HS-27A (cell line): ENCODE results near the gene PTPMT1.

ENCODE experiments used
- DNase-seq: peaks from one replicate; pipeline ENCODE4 v3.0.0-alpha.2; 2012; ENCODE audit warnings: low read depth, missing footprints

The PTPMT1 gene

GRCh38 chr11:47578524-47579494 is 13.4 kb downstream of the PTPMT1 start, which contains the start of the genes KBTBD4 and NDUFS3:
TSS of gene KBTBD4 (minus strand) at chr11:47578970. CDS start at chr11:47578951, 19 bp downstream.
TSS of gene NDUFS3 (plus strand) at chr11:47579074. CDS start at chr11:47579092, 18 bp downstream.
- peak; percentile 90 for DNase-seq

DNA sequence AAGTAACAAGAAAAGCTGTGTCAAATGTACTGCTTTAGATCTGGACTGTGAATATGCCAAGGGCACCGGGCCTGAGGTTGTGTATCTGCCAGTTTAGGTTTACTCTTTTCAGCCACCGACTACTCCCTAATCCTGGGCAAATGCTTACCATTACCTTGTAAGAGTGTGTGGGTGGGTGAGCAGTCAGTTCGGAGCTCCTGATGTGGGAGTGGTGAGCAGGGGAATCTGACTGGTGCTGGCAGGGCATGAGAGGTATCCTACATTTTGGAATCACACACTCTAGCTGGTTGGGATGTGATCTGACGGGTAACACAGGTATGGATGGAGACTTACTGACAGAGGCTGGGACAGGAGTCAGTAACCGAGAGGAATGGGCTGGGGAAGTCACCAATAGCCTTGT is 18.4 kb downstream of the PTPMT1 start:
- no peak for DNase-seq

GRCh38 chr11:47586098-47586855 is 20.9 kb downstream of the PTPMT1 start, which contains the start of gene FAM180B:
TSS of gene FAM180B (plus strand) at chr11:47586678. CDS start at chr11:47586769, 91 bp downstream.
- DNase-seq = no peak

DNA sequence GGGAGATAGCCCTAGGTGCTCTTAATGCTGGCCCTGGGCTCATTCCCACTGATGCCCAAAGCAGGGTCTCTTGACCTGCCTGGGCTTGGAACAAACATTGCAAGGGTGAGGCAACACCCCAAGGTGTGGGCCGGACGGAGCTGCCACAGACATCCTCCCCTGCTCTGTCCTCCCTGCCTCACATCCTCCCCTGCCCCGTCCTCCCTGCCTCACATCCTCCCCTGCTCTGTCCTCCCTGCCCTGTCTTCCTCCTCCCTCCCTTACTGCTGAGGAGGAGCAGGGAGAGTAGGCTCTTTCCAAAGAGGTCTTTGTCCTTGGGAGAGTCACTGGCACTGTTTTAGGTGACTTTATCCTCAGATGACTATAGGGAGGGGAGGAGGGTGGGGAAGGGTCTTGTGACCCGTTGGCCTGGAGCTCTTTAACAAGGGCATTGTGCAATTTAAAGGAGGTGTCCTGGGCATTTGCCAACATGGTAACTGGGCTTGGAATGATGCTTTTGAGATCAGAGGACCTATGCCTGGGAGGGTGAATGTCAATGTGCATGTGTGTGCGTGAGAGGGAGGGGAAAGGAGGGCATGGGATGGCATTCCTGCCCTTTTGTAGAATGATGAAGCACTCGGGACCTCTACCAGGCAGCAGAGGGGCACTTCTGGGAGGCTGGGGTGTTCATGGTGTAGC is 21.8 kb downstream of the PTPMT1 start:
- no peak for DNase-seq

DNA sequence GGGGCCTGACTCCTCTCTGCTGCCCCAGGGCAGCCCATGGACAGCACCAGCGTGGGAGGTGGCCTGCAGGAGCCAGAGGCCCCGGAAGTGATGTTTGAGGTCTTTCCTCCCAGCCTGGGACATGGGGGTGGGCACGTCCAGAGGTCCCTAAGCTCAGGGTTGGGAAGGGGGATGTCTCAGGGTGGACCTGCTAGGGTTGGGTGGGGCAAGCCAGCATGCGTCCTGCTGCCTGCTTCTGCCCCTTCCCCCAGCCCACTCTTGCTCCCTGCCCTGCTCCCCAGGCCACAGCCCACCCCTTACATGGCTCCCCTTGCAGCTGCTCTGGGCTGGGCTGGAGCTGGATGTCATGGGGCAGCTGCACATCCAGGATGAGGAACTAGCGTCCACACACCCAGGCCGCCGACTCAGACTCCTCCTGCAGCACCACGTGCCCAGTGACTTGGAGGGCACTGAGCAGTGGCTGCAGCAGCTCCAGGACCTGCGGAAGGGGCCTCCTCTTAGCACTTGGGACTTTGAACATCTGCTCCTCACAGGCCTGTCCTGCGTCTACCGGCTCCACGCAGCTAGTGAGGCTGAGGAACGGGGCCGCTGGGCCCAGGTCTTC is 22.4 kb downstream of the PTPMT1 start:
- no peak for DNase-seq

GRCh38 chr11:47589118-47589517 is 23.7 kb downstream of the PTPMT1 start:
- no peak for DNase-seq

DNA sequence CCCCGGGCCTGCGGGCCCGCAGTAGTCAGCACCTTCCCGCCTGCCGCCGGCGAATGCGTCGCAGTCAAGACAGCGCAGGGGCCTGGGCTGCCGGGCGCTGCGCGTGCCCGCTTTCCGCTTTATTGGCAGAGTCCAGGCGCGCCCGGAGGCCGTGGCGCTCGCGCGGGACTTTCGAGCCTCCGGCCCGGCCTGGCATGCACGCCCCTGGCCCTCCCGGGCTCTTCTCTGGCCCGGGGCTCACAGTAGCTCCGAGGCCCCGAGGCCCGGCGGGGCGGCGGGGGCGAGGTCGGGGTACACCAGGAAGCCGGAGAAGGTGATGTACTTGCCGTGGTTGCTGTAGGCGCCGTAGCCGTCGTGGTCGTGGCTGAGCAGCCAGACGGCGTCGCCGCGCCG is 24.2 kb downstream of the PTPMT1 start:
- no peak for DNase-seq

- no peak for DNase-seq
Observed at GRCh38 chr11:47589977-47590861, 24.8 kb downstream of the PTPMT1 start.

- no peak for DNase-seq
Observed at GRCh38 chr11:47591764-47592163, 26.4 kb downstream of the PTPMT1 start.

DNA sequence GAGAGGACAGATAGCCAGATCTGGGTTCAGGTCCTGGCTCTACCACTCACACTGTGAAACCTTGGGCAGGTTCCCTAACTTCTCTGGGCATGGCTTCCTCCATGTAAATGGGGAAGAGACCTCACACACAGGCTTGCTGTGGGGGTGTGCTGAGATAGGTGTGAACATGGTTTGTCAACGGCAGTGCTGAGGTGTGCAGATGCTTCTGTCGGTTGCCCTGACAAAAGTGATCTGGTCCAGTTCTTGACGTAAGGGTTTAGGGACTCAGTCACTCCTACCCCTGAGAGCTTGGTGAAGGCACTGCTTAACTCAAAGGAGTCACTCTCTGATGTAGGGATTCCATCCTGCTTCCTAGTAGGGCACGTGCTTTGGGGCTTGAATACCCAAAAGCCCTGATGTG is 26.9 kb downstream of the PTPMT1 start:
- no peak for DNase-seq

DNA sequence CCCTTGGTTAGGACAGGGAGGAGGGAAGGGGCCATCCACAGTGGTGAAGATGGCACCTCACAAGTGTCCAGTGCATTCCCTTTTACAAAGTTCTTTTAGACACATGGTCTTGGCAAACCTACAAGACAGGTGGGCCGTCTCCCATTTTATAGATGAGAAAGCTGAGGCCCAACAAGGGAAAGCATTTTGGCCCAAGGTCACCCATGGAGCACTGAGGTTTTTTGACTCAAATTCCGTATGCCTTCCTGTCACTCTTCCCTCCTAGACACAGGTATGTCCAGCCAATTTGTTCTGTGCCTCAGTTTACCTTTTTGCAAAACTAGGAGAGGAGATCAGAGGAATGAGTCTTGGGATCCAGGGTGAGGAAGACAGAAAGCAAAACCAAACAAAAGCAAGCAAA is 27.6 kb downstream of the PTPMT1 start:
- DNase-seq = no peak

DNA sequence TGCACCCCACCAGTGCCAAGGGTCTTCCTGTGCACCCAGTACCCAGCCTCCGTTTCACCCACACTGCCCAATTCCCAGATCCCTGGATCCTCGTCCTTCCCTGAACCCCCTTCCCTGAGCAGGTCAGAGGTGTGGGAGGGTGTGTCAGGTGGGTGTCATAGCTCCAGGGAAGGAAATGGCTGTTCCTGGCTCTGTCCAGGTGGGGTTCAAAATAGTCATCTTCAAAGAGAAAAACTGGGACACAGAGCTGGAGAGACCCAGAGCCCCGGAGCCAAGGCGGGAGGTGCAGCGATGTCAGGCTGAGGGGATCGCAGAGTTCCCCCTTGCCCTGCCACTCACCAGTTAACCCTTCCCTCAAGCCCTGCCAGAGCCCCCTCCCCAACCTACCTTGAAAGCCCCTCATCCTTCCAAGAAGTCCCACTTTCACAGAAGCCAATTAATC is 28.1 kb downstream of the PTPMT1 start:
- DNase-seq = no peak

GRCh38 chr11:47593934-47594855 is 28.8 kb downstream of the PTPMT1 start, which contains the start of gene C1QTNF4:
TSS of gene C1QTNF4 (minus strand) at chr11:47594411. CDS start at chr11:47590810, 3,601 bp downstream.
- DNase-seq = no peak

DNA sequence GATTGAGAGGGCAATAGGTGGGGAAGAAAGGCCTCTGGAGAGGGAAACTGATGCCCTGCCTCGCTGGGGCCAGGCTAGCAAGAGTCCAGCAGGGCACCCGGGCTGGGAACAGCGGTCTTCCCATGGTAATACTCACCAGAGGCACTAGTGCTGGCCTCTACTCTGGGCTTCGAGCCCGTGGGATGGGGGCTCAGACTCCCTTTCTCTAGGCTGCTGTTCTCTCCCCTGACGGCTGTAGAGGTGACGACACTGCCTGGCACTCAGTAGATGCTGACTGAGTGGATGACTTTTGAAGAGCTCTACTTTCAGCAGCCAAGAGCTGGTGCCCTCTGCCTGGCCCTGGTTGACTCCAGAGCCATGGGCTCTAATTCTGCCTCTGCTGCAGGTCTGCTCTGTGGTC is 29.6 kb downstream of the PTPMT1 start:
- DNase-seq = no peak

GRCh38 chr11:47595967-47596366 is 30.6 kb downstream of the PTPMT1 start:
- DNase-seq = no peak

DNA sequence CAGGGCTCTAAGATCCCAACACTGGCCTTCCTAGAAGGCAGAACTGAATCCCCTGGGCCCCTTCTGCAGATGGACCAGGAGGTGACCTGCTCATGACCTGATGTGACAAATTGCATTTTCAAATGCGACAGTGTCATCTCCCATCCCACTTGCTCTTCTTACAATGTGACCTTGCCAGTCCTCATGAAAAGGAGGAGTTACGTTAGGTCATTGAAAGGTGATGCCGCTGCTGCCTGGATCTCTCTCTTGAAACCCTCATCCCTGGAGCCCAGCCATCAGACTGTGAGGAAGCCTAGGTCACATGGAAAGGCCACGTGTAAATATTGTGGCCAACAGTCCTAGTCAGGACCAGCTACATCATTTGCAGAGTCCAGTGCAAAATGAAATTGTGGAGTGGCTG is 34.5 kb downstream of the PTPMT1 start:
- no peak for DNase-seq

DNA sequence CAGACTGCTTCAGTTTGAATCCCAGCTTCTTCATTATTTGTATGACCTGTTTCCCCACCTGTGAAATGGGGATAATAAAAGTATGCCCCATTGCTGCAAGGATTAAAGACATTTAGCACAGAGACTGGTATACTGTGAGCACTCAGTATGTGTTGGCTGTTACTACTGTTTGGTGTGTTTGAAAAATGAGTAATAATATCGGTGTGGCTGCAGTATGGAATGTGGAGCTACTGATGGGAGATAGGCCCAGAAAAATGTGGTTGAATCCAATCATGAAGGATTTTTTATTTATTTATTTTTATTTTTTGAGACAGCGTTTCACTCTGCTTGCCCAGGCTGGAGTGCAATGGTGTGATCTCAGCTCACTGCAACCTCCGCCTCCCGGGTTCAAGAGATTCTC is 37.9 kb downstream of the PTPMT1 start:
- no peak for DNase-seq

GRCh38 chr11:47605921-47606320 is 40.5 kb downstream of the PTPMT1 start:
- DNase-seq = no peak

GRCh38 chr11:47606731-47607130 is 41.3 kb downstream of the PTPMT1 start:
- DNase-seq = no peak
